Activated CD4-positive, alpha-beta T cell treated with anti-CD3 and anti-CD28 coated beads, Interleukin-2, amount 50 U/mL, for 48 hours (primary cell): ENCODE results near the gene TMEM79.
"Not testable (repeated sequence)": the region's sequence is repeated elsewhere in the genome, so short reads cannot be mapped to it uniquely, and the experiment has no call there.

Experiments
- DNase-seq, 2 experiments: peaks; one replicate each; pipeline ENCODE4 v3.0.0-alpha.2; 2020

The TMEM79 gene

GRCh38 chr1:156310962-156311361 is 26.8 kb downstream of the TMEM79 start:
- no peak for DNase-seq

- DNase-seq, result no peak
Observed at GRCh38 chr1:156316909-156317308, 32.8 kb downstream of the TMEM79 start.

- DNase-seq, result peak in 1 of 2 experiments; percentile 12
Observed at GRCh38 chr1:156319664-156320063, 35.5 kb downstream of the TMEM79 start.

GRCh38 chr1:156320560-156320959 is 36.4 kb downstream of the TMEM79 start:
- DNase-seq, result no peak

GRCh38 chr1:156323179-156323578 is 39.1 kb downstream of the TMEM79 start:
- not testable (repeated sequence) for DNase-seq

- DNase-seq, result no peak
Observed at GRCh38 chr1:156336242-156336641, 52.1 kb downstream of the TMEM79 start.

- DNase-seq, result peak; percentile 15 to 38
Observed at GRCh38 chr1:156337052-156337887, 53.1 kb downstream of the TMEM79 start.

- no peak for DNase-seq
Observed at GRCh38 chr1:156337888-156338179, 53.7 kb downstream of the TMEM79 start.

GRCh38 chr1:156338180-156338976 is 54.3 kb downstream of the TMEM79 start, which contains the start of the genes CCT3 and TSACC:
Gene CCT3 (minus strand): TSS chr1:156338292. CDS start chr1:156338184, 108 bp downstream.
Gene TSACC (plus strand): TSS chr1:156338526. CDS start chr1:156339758, 1,232 bp downstream.
- peak; percentile 99 for DNase-seq
